Activated CD8-positive, alpha-beta memory T cell treated with anti-CD3 and anti-CD28 coated beads for 1 hour (primary cell): ENCODE results near the gene ENTPD2.
"Not testable (repeated sequence)": the region's sequence is repeated elsewhere in the genome, so short reads cannot be mapped to it uniquely, and the experiment has no call there.

Experiments used
- DNase-seq, 2 donors: peaks; one replicate each; pipeline ENCODE4 v3.0.0-alpha.2; 2020; ENCODE audit warnings: low read depth in 1 of 2; ENCODE audit errors: extremely low read depth in 1 of 2

The ENTPD2 gene

GRCh38 chr9:137004285-137004684 lies 49.6 kb downstream of the ENTPD2 start:
- DNase-seq = not testable (repeated sequence)

- DNase-seq = no peak
Measured at GRCh38 chr9:137002646-137003041, 51.2 kb downstream of the ENTPD2 start.

- no peak for DNase-seq
Measured at GRCh38 chr9:137001857-137002645, 51.8 kb downstream of the ENTPD2 start.

GRCh38 chr9:137000177-137000930 lies 53.5 kb downstream of the ENTPD2 start:
- DNase-seq = no peak
